WERI-Rb-1 (cell line): ENCODE data around the gene IL23R.

Experiments used
- DNase-seq: peaks from one replicate; pipeline ENCODE4 v3.0.0-alpha.2; 2020
- H3K27ac ChIP-seq: fragments of 250-450 bp; sonication (Bioruptor Pico); 2 replicates; pipeline ENCODE4 v1.5.1; 2020; ENCODE audit warnings: mild to moderate bottlenecking, moderate library complexity
- H3K27me3 ChIP-seq: fragments of 250-450 bp; sonication (Bioruptor Pico); 2 replicates; pipeline ENCODE4 v1.5.1; 2021; ENCODE audit warnings: mild to moderate bottlenecking, low read depth, moderate library complexity; ENCODE audit not compliant: insufficient read depth, severe bottlenecking
- H3K36me3 ChIP-seq: fragments of 250-450 bp; sonication (Bioruptor Pico); 2 replicates; pipeline ENCODE4 v1.5.1; 2020; ENCODE audit warnings: mild to moderate bottlenecking, moderate library complexity
- H3K4me3 ChIP-seq: 2 replicates; pipeline ENCODE4 v1.5.1; 2011; ENCODE audit warnings: low read depth, mild to moderate bottlenecking, control low read depth, low read length
- H3K9me3 ChIP-seq: fragments of 250-450 bp; sonication (Bioruptor Pico); 2 replicates; pipeline ENCODE4 v1.5.1; 2021; ENCODE audit warnings: mild to moderate bottlenecking, moderate library complexity; ENCODE audit not compliant: severe bottlenecking
- TF ChIP-seq, protein P1 (sequence below): IDR thresholded peaks from 2 replicates; pipeline ENCODE4 v1.5.1; 2011; ENCODE audit warnings: low read depth, mild to moderate bottlenecking, control low read depth, inconsistent platforms, low read length

Gene IL23R

DNA sequence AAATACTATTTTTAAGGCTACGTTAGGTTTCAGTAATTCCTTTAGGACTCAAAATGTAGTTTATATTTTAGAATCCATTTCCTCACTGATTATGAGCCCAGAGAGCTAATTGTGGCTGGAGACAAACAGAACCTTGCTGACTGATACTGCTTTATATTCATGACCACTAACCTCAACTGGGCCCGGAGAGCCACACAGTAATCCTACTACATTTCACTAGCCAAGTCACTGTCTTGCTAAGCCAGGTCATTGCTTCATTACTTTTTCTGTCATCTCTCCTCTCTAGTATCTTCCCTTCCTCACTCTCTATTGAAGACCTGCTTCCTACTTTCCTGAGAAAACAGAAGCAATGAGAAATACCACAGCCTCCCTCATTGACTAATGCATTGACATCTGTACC is 24.7 kb downstream of the IL23R start:
- Histone ChIP-seq H3K36me3 (no peaks in the 10 kb centered on the region), H3K27ac (no peak overlapping the region), H3K27me3 (no peaks in the 10 kb centered on the region), H3K4me3 (no peak overlapping the region), H3K9me3 (no peaks in the 10 kb centered on the region)
- TF ChIP-seq, protein P1, sequence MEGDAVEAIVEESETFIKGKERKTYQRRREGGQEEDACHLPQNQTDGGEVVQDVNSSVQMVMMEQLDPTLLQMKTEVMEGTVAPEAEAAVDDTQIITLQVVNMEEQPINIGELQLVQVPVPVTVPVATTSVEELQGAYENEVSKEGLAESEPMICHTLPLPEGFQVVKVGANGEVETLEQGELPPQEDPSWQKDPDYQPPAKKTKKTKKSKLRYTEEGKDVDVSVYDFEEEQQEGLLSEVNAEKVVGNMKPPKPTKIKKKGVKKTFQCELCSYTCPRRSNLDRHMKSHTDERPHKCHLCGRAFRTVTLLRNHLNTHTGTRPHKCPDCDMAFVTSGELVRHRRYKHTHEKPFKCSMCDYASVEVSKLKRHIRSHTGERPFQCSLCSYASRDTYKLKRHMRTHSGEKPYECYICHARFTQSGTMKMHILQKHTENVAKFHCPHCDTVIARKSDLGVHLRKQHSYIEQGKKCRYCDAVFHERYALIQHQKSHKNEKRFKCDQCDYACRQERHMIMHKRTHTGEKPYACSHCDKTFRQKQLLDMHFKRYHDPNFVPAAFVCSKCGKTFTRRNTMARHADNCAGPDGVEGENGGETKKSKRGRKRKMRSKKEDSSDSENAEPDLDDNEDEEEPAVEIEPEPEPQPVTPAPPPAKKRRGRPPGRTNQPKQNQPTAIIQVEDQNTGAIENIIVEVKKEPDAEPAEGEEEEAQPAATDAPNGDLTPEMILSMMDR: no peak
- DNase-seq: no peak

DNA sequence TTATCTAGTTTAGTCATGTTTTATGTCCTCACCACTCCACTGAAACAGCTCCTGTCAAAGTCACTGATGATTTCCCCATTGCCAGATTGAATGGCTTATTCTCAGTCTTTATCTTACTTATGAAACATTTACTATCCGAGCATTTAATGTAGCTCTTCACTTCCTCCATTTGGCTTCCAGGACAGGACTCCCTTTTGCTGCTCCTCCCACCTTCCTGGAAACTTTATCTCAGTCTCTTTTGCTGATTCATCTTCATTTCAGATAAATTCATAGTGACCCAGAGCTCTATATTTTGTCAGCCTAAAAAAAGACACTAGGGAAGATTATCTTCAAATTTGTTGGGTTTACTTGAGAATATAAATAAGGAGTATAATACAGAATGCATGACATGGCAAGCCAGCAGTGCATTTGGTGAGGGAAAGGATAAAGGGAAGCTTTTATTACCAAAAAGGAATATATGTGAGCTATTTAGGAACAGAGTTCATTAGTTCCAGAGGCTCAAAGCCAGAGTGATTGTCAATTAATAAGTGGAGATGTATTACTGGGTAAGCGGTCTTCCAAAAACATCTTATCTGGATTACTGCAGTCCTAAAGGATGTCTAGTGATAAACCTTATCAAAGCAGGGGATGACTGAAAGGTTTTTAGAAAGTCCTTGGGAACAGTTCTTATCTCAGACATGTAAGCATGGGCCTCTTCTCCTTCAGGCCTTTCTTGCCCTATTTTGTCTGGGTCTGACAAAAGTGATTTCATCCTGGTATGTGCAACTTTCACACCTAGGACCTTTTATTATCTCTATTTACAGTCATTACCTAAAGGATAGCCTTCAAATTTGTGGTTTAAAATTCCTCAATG is 25.6 kb downstream of the IL23R start:
- TF ChIP-seq, protein P1: no peak
- Histone ChIP-seq H3K4me3 (no peak overlapping the region), H3K27ac (no peak overlapping the region), H3K27me3 (no peaks in the 10 kb centered on the region), H3K36me3 (no peaks in the 10 kb centered on the region), H3K9me3 (no peaks in the 10 kb centered on the region)
- no peak for DNase-seq

DNA sequence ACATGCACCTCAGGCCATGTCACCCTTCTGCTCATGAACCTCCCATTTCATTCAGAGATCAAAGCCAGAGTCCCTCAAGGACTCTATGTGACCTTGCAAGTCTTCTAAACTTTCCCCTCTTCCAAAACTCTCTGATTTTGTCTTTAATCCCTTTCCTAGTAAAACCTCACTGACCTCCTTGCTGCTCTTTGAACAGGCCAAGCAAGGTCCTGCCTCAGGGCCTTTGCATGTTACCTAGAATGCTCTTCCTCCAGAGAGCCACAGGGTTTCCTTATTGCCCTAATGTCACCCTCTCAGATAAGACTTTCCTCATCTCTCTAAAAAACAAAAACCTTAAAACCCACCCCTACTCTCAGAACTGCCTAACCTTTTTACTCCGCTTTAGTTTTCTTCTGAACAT is 26.6 kb downstream of the IL23R start:
- H3K4me3 ChIP-seq: no peak overlapping the region
- no peak for DNase-seq
- H3K36me3 ChIP-seq: no peaks in the 10 kb centered on the region
- H3K27me3 ChIP-seq: no peaks in the 10 kb centered on the region
- no peaks in the 10 kb centered on the region for H3K9me3 ChIP-seq
- TF ChIP-seq, protein P1: no peak
- no peak overlapping the region for H3K27ac ChIP-seq

DNA sequence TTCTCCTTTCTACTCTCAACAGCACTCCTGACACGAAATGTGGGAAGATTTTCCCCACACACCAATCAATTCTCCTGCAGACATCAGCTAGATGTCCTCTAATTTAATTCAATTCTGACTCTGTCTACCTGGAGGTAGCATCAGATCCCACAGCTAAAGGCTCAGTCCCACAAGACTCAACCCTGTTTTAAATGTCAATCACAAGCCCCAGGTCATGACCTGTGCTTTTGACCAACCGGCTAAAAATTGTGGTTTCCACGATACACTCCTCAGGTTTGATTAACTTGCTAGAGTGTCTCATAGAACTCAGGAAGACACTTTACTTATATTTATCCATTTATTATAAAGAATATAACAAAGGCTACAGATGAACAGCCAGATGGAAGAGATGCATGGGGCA is 27.4 kb downstream of the IL23R start:
- no peak overlapping the region for H3K27ac ChIP-seq
- H3K36me3 ChIP-seq: no peaks in the 10 kb centered on the region
- H3K27me3 ChIP-seq: no peaks in the 10 kb centered on the region
- TF ChIP-seq, protein P1: no peak
- H3K4me3 ChIP-seq: no peak overlapping the region
- H3K9me3 ChIP-seq: no peaks in the 10 kb centered on the region
- no peak for DNase-seq

DNA sequence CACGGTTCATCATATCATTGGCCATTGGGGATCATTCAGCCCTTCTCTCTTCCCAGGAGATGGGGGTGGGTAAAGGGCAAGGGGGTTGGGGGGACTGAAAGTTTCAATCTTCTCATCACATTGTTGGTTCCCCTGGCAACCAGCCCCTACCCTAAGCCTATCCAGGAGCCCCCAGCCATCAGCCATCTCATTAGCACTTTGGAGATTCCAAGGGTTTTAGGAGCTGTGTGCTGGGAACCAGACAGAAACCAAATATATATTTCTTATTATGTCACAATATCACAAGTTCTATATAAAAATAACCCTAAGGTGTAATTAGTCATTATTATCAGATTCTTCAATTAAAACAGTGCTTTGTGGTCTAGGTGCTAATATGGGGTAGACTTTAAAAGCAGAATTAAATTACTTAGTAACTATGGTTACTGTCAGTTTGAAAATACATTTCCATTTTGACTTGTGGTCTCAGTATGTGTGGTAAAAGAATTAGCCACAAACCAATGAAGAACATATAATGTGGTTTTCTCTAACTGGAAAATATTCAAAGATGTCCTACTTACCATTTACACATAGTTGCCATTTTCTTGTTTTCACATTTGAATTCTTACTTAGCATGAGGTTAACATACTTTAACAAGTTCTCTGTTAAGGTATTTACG is 28.1 kb downstream of the IL23R start:
- TF ChIP-seq, protein P1: no peak
- Histone ChIP-seq H3K4me3 (no peak overlapping the region), H3K9me3 (no peaks in the 10 kb centered on the region), H3K27me3 (no peaks in the 10 kb centered on the region), H3K36me3 (no peaks in the 10 kb centered on the region), H3K27ac (no peak overlapping the region)
- DNase-seq: no peak
